HepG2 (cell line): ENCODE results near the gene TFRC. TPM values are rescaled to one million over a fixed set of nuclear protein-coding genes. Genes with fewer than 3 reads are reported as not detected.
A peak's percentile ranks its signal among the peaks of the same experiment; 100 is the strongest.

Source experiments
- EEA1 ChIP-seq: sonication (generic); formaldehyde crosslinking; IDR thresholded peaks from 2 replicates; pipeline ENCODE4 v1.5.1; 2020; ENCODE audit warnings: mild to moderate bottlenecking, missing genetic modification reagents, borderline replicate concordance
- ELF3 ChIP-seq: IDR thresholded peaks from 2 replicates; pipeline ENCODE4 v1.6.1; 2016; ENCODE audit warnings: missing genetic modification reagents, missing compliant biosample characterization
- FOXC1 ChIP-seq: sonication (generic); formaldehyde crosslinking; IDR thresholded peaks from 2 replicates; pipeline ENCODE4 v1.8.0; 2022; ENCODE audit warnings: mild to moderate bottlenecking, missing genetic modification reagents, borderline replicate concordance
- IRX3 ChIP-seq: sonication (generic); formaldehyde crosslinking; IDR thresholded peaks from 2 replicates; pipeline ENCODE4 v1.8.1; 2023; ENCODE audit warnings: mild to moderate bottlenecking, low read depth, missing genetic modification reagents, borderline replicate concordance
- MYC ChIP-seq: sonication (generic); formaldehyde crosslinking; IDR thresholded peaks from 2 replicates; pipeline ENCODE4 v1.9.0; 2021; ENCODE audit warnings: missing genetic modification reagents, borderline replicate concordance
- TOPORS ChIP-seq: sonication (generic); formaldehyde crosslinking; IDR thresholded peaks from 2 replicates; pipeline ENCODE4 v1.8.0; 2023; ENCODE audit warnings: mild to moderate bottlenecking, missing genetic modification reagents
- ZBTB1 ChIP-seq: sonication (generic); formaldehyde crosslinking; IDR thresholded peaks from 2 replicates; pipeline ENCODE4 v1.4.0; 2020; ENCODE audit warnings: missing genetic modification reagents, borderline replicate concordance
- ZNF251 ChIP-seq: sonication (generic); formaldehyde crosslinking; IDR thresholded peaks from 2 replicates; pipeline ENCODE4 v1.9.0; 2021; ENCODE audit warnings: mild to moderate bottlenecking, missing genetic modification reagents
- ZNF253 ChIP-seq: sonication (generic); formaldehyde crosslinking; IDR thresholded peaks from 2 replicates; pipeline ENCODE4 v1.8.0; 2022; ENCODE audit warnings: mild to moderate bottlenecking, missing genetic modification reagents, borderline replicate concordance
- ZNF333 ChIP-seq: sonication (generic); formaldehyde crosslinking; IDR thresholded peaks from 2 replicates; pipeline ENCODE4 v1.4.0; 2020; ENCODE audit warnings: mild to moderate bottlenecking, missing genetic modification reagents, borderline replicate concordance
- ZNF646 ChIP-seq: sonication (generic); formaldehyde crosslinking; IDR thresholded peaks from 2 replicates; pipeline ENCODE4 v1.9.0; 2021; ENCODE audit warnings: mild to moderate bottlenecking, missing genetic modification reagents
- polyA plus RNA-seq, 8 experiments: library from polyadenylated mRNA; depleted of rRNA in 3 of 8; stranded (reverse) in 7 of 8; unstranded in 1 of 8; fragments of >200 nt; fragmentation: Illumina TruSeq in 4 of 8; extraction: Trizol in 4 of 8; gene quantifications; 2 replicates each; pipeline versions ENCODE4 v1.2.1 to v1.2.3, GENCODE V29; 2011 to 2016; ENCODE audit warnings: low read depth in 4 of 8, missing spikeins in 1 of 8, mixed read lengths in 1 of 8; ENCODE audit not compliant: insufficient read depth in 1 of 8
- total RNA-seq, 5 experiments: library from RNA; depleted of rRNA; stranded (reverse); fragments of >200 nt; fragmentation: Illumina TruSeq; extraction: Trizol; gene quantifications; 2 replicates each; pipeline ENCODE4 v1.2.3, GENCODE V29; 2016; ENCODE audit warnings: low read depth in 1 of 5
- TF ChIP-seq, protein P1 (sequence below): sonication (generic); formaldehyde crosslinking; IDR thresholded peaks from 2 replicates; pipeline ENCODE4 v1.8.0; 2022; ENCODE audit warnings: missing genetic modification reagents, mild to moderate bottlenecking, borderline replicate concordance
- TF ChIP-seq, protein P2 (sequence below): sonication (generic); formaldehyde crosslinking; IDR thresholded peaks from 2 replicates; pipeline ENCODE4 v1.4.0; 2020; ENCODE audit warnings: missing genetic modification reagents, mild to moderate bottlenecking, borderline replicate concordance
- TF ChIP-seq, protein P3 (sequence below): sonication (generic); formaldehyde crosslinking; IDR thresholded peaks from 2 replicates; pipeline ENCODE4 v1.8.1; 2023; ENCODE audit warnings: mild to moderate bottlenecking, missing genetic modification reagents

TFRC gene
- total and polyA plus RNA-seq, 2 of the 13 experiments (the other 11 are each of a cell fraction or from before 2014, with no cell fraction given): 188 to 274 TPM

- TF ChIP-seq IRX3 (CRISPR knock-in tag): no peak
- TF ChIP-seq, protein P1, sequence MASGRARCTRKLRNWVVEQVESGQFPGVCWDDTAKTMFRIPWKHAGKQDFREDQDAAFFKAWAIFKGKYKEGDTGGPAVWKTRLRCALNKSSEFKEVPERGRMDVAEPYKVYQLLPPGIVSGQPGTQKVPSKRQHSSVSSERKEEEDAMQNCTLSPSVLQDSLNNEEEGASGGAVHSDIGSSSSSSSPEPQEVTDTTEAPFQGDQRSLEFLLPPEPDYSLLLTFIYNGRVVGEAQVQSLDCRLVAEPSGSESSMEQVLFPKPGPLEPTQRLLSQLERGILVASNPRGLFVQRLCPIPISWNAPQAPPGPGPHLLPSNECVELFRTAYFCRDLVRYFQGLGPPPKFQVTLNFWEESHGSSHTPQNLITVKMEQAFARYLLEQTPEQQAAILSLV: peak; percentile 18; the same call in 1 of the 2 replicates
- 0 out of 2 replicates have a peak, but pooled peaks have one; percentile 7 for TF ChIP-seq EEA1 (CRISPR knock-in tag)
- peak; percentile 2; the same call in 1 of the 2 replicates for TF ChIP-seq TOPORS (CRISPR knock-in tag)
- TF ChIP-seq ZNF646 (CRISPR knock-in tag): no peak
- TF ChIP-seq FOXC1: peak; percentile 47; the same call in 1 of the 2 replicates
- no peak for TF ChIP-seq ZNF333 (CRISPR knock-in tag)
- peak; percentile 94 for TF ChIP-seq MYC (CRISPR knock-in tag)
- TF ChIP-seq ZNF253: no peak
- TF ChIP-seq ELF3: peak; percentile 65; the same call in 1 of the 2 replicates
- TF ChIP-seq ZNF251 (CRISPR knock-in tag): no peak
- TF ChIP-seq ZBTB1 (CRISPR knock-in tag): no peak
- TF ChIP-seq, protein P2, sequence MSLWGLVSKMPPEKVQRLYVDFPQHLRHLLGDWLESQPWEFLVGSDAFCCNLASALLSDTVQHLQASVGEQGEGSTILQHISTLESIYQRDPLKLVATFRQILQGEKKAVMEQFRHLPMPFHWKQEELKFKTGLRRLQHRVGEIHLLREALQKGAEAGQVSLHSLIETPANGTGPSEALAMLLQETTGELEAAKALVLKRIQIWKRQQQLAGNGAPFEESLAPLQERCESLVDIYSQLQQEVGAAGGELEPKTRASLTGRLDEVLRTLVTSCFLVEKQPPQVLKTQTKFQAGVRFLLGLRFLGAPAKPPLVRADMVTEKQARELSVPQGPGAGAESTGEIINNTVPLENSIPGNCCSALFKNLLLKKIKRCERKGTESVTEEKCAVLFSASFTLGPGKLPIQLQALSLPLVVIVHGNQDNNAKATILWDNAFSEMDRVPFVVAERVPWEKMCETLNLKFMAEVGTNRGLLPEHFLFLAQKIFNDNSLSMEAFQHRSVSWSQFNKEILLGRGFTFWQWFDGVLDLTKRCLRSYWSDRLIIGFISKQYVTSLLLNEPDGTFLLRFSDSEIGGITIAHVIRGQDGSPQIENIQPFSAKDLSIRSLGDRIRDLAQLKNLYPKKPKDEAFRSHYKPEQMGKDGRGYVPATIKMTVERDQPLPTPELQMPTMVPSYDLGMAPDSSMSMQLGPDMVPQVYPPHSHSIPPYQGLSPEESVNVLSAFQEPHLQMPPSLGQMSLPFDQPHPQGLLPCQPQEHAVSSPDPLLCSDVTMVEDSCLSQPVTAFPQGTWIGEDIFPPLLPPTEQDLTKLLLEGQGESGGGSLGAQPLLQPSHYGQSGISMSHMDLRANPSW (CRISPR knock-in tag): no peak; the same call in 1 of the 2 replicates
- TF ChIP-seq, protein P3, sequence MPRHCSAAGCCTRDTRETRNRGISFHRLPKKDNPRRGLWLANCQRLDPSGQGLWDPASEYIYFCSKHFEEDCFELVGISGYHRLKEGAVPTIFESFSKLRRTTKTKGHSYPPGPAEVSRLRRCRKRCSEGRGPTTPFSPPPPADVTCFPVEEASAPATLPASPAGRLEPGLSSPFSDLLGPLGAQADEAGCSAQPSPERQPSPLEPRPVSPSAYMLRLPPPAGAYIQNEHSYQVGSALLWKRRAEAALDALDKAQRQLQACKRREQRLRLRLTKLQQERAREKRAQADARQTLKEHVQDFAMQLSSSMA: peak; percentile 60
Observed at GRCh38 chr3:196081002-196081833, 672 bp downstream of the TFRC start (continued).
